Fibroblast of the conjunctiva (primary cell): ENCODE measurements around the gene DENND1C.

Source experiments
- DNase-seq: peaks from one replicate; pipeline ENCODE4 v3.0.0-alpha.2; 2010; ENCODE audit warnings: low read depth

Gene DENND1C

GRCh38 chr19:6478815-6479214 is 2.8 kb downstream of the DENND1C start:
- DNase-seq: no peak

- no peak for DNase-seq
These were observed 4.6 kb downstream of the DENND1C start for GRCh38 chr19:6476896-6477431.

- DNase-seq: peak; percentile 9
These were observed 5.3 kb downstream of the DENND1C start for GRCh38 chr19:6476155-6476895.

- no peak for DNase-seq
These were observed 6.1 kb downstream of the DENND1C start for GRCh38 chr19:6475321-6476108.

GRCh38 chr19:6473647-6474046 is 7.9 kb downstream of the DENND1C start:
- DNase-seq: no peak

GRCh38 chr19:6472713-6473112 is 8.9 kb downstream of the DENND1C start:
- DNase-seq: no peak

GRCh38 chr19:6471076-6471475 is 10.5 kb downstream of the DENND1C start:
- no peak for DNase-seq

GRCh38 chr19:6470173-6470572 is 11.4 kb downstream of the DENND1C start:
- DNase-seq: no peak

- no peak for DNase-seq
These were observed 14.2 kb downstream of the DENND1C start for GRCh38 chr19:6467384-6467783.

- DNase-seq: no peak
These were observed 14.9 kb downstream of the DENND1C start for GRCh38 chr19:6466526-6467248.

- no peak for DNase-seq
These were observed 15.9 kb downstream of the DENND1C start for GRCh38 chr19:6465663-6466062.

- DNase-seq: no peak
These were observed 16.6 kb downstream of the DENND1C start for GRCh38 chr19:6465006-6465405.

- no peak for DNase-seq
These were observed 17.3 kb downstream of the DENND1C start, which contains the start of gene CRB3 for GRCh38 chr19:6464070-6464873. CRB3 (plus strand) TSS chr19:6464271; CDS start chr19:6464702, 431 bp downstream.

GRCh38 chr19:6460099-6460884 is 21.3 kb downstream of the DENND1C start:
- DNase-seq: peak; percentile 90

GRCh38 chr19:6459262-6460098 is 22.1 kb downstream of the DENND1C start, which contains the start of gene SLC25A23:
SLC25A23 (minus strand) TSS chr19:6459792; CDS start chr19:6459628, 164 bp downstream.
- DNase-seq: peak; percentile 28

GRCh38 chr19:6458695-6459261 is 22.8 kb downstream of the DENND1C start:
- DNase-seq: no peak

GRCh38 chr19:6457958-6458694 is 23.5 kb downstream of the DENND1C start:
- DNase-seq: no peak

- no peak for DNase-seq
These were observed 25.7 kb downstream of the DENND1C start for GRCh38 chr19:6455924-6456323.
